ENCODE results near the gene BOD1L2.

- TF ChIP-seq CTCF (IDR thresholded peaks at IDR 0.05) = no peak
- TF ChIP-seq POLR2AphosphoS5 (IDR thresholded peaks at IDR 0.05) = no peak
- TF ChIP-seq EP300 (IDR thresholded peaks at IDR 0.05) = no peak
These were observed at the start of gene BOD1L2 for GRCh38 chr18:57146956-57147636.
